Panc1 (cell line): ENCODE data around the gene ASCL3. TPM values are rescaled to one million over a fixed set of nuclear protein-coding genes. Genes with fewer than 3 reads are reported as not detected.

Experiments
- ATAC-seq: fragments of 200-7000 bp; cut with Tn5 transposase; 2 replicates; pipeline ENCODE4 v1.9.1; 2020; ENCODE audit warnings: mild to moderate bottlenecking, moderate library complexity
- BruUV-seq: library from RNA; stranded (reverse); fragments of 400-500 nt; replicated peaks from 2 replicates; lab custom pipeline; 2021; lab: Mats Ljungman, UMichigan
- CTCF ChIA-PET: fragments of 300-600 bp; sonication (Branson Sonifier 250); formaldehyde crosslinking; loops from one replicate; lab custom pipeline; 2022; ENCODE audit warnings: antibody characterized with exemption; lab: Charles Lee
- POLR2A ChIA-PET: fragments of 300-600 bp; sonication (Branson Sonifier 250); formaldehyde crosslinking; loops from one replicate; lab custom pipeline; 2022; ENCODE audit warnings: antibody characterized with exemption; lab: Charles Lee
- DNase-seq: peaks from one replicate; pipeline ENCODE4 v3.0.0-alpha.2; 2010; ENCODE audit warnings: low read depth, low spot score
- H3K27ac ChIP-seq: 2 replicates; pipeline ENCODE4 v1.5.1; 2011; ENCODE audit warnings: mild to moderate bottlenecking, low read length, inconsistent platforms
- H3K27me3 ChIP-seq: fragments of 200-500 bp; sonication (Bioruptor generic); 2 replicates; pipeline ENCODE4 v1.6.0; 2014; ENCODE audit warnings: low read length, inconsistent platforms; ENCODE audit not compliant: control insufficient read depth, insufficient read depth
- H3K36me3 ChIP-seq: fragments of 200-500 bp; sonication (Bioruptor generic); 2 replicates; pipeline ENCODE4 v1.5.1; 2014; ENCODE audit warnings: inconsistent platforms, mild to moderate bottlenecking, low read length, moderate library complexity; ENCODE audit not compliant: control insufficient read depth, insufficient read depth
- H3K4me1 ChIP-seq: 2 replicates; pipeline ENCODE4 v1.5.1; 2011; ENCODE audit warnings: inconsistent platforms, mild to moderate bottlenecking, low read length, moderate library complexity; ENCODE audit not compliant: control insufficient read depth, insufficient read depth
- H3K4me3 ChIP-seq, 2 experiments: 2 replicates each; pipeline ENCODE4 v1.5.1; 2011 to 2012; ENCODE audit warnings: low read depth in 2 of 2, low read length in 2 of 2, mild to moderate bottlenecking in 2 of 2, inconsistent platforms in 1 of 2, moderate library complexity in 1 of 2
- H3K9me3 ChIP-seq: fragments of 200-500 bp; sonication (Bioruptor generic); 2 replicates; pipeline ENCODE4 v1.5.1; 2014; ENCODE audit warnings: low read depth, mild to moderate bottlenecking, inconsistent platforms, low read length, moderate library complexity; ENCODE audit not compliant: control insufficient read depth, insufficient read depth
- POLR2AphosphoS5 ChIP-seq: IDR thresholded peaks from 2 replicates; pipeline ENCODE4 v1.6.1; 2012; ENCODE audit warnings: mild to moderate bottlenecking, low read depth, low read length, moderate library complexity
- SIN3A ChIP-seq: IDR thresholded peaks from 2 replicates; pipeline ENCODE4 v1.6.1; 2012; ENCODE audit warnings: low read depth, mild to moderate bottlenecking, low read length, moderate library complexity, borderline replicate concordance; ENCODE audit not compliant: insufficient read depth
- TCF7L2 ChIP-seq: IDR thresholded peaks from 2 replicates; pipeline ENCODE4 v1.6.1; 2011; ENCODE audit warnings: mild to moderate bottlenecking, low read depth, low read length, inconsistent platforms
- in situ Hi-C: cut with HindIII; loops from 2 replicates; pipeline ENCODE4 v1.10.0; 2016; ENCODE audit warnings: low sequenced_read_pairs, low pct_unique_long_range_greater_than_20kb
- intact Hi-C: fragments of 100-400 bp; cut with micrococcal nuclease; formaldehyde crosslinking; loops from one replicate; pipeline ENCODE4 v1.10.0; 2022; ENCODE audit not compliant: unreplicated experiment
- total RNA-seq: library from RNA; stranded (reverse); gene quantifications from one replicate; pipeline ENCODE4 v1.2.1, GENCODE V29; 2021; ENCODE audit not compliant: unreplicated experiment
- TF ChIP-seq, protein P1 (sequence below): fragments of 450-650 bp; IDR thresholded peaks from 2 replicates; pipeline ENCODE4 v1.5.1; 2017; ENCODE audit warnings: mild to moderate bottlenecking

The ASCL3 gene
- total RNA-seq, 1 experiment from 2014 or later, result not detected

DNA sequence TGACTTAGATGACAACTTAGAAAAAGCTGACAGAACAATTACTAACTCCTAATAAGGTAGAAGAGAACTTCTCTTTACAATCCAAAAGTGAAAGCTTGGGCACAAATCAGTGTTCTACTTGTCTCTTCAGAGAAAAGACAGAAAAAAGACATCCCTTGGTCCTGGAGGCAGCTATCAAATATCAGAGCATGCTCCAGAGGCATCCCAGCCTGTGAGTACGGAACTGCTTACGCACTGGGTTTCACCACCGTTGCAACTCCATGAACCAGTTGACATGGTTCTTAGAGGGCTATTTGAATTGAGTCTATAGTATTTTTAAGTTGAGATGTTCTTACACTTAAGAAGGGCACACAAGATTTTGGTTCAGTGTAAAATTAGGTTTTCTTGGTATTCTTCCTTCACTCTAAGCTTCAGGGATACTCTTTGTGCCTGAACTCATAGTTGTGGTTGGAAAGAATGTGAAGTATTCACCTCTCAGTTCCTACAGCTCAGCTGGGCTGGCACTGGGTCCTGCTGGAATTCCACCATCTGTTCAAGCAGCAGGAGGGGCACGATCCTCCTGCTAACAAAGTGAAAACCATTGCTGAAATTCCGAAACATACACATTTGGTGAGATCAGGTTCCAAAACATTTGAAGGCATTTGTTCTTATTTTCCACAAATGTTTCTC is 25.5 kb downstream of the ASCL3 start:
- in situ Hi-C loops, result no loop called here
- H3K27me3 ChIP-seq, result no peaks in the 10 kb centered on the region
- ATAC-seq, result peak; percentile 84
- H3K27ac ChIP-seq, result peak overlapping the region; percentile 56
- POLR2A ChIA-PET, result interaction anchor here (0.6 kb wide), 1 partner anchor 134 kb away, joined by 4 read pairs; no protein-coding TSS in a partner anchor
- H3K4me1 ChIP-seq, result peaks cover 34% of the 10 kb centered on the region
- no peak for TF ChIP-seq SIN3A
- TF ChIP-seq, protein P1, sequence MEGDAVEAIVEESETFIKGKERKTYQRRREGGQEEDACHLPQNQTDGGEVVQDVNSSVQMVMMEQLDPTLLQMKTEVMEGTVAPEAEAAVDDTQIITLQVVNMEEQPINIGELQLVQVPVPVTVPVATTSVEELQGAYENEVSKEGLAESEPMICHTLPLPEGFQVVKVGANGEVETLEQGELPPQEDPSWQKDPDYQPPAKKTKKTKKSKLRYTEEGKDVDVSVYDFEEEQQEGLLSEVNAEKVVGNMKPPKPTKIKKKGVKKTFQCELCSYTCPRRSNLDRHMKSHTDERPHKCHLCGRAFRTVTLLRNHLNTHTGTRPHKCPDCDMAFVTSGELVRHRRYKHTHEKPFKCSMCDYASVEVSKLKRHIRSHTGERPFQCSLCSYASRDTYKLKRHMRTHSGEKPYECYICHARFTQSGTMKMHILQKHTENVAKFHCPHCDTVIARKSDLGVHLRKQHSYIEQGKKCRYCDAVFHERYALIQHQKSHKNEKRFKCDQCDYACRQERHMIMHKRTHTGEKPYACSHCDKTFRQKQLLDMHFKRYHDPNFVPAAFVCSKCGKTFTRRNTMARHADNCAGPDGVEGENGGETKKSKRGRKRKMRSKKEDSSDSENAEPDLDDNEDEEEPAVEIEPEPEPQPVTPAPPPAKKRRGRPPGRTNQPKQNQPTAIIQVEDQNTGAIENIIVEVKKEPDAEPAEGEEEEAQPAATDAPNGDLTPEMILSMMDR, result no peak
- TF ChIP-seq POLR2AphosphoS5, result peak; percentile 54; the same call in 1 of the 2 replicates
- intact Hi-C loops, result no loop called here
- H3K36me3 ChIP-seq, result peaks cover 22% of the 10 kb centered on the region
- no peak for DNase-seq
- no TSS peak for BruUV-seq
- CTCF ChIA-PET, result interaction anchor here (0.9 to 1.0 kb wide), 2 partner anchors 42 to 220 kb away, joined by 3 to 4 read pairs; no protein-coding TSS in a partner anchor
- H3K4me3 ChIP-seq, result no peak overlapping the region
- H3K9me3 ChIP-seq, result no peaks in the 10 kb centered on the region

- ChIA-PET POLR2A (interaction anchor here (0.6 kb wide), 1 partner anchor 327 kb away, joined by 3 read pairs; no protein-coding TSS in a partner anchor), CTCF (interaction anchor here (0.6 to 2.7 kb wide), 5 partner anchors 19 to 236 kb away, joined by 3 to 43 read pairs (median 3); no protein-coding TSS in a partner anchor)
- TF ChIP-seq TCF7L2, result no peak
- TF ChIP-seq, protein P1, result peak; percentile 44; the same call in 1 of the 2 replicates
- DNase-seq, result no peak
- Histone ChIP-seq H3K27ac (no peak overlapping the region), H3K27me3 (no peaks in the 10 kb centered on the region), H3K4me3 (no peak overlapping the region), H3K36me3 (peaks cover 22% of the 10 kb centered on the region), H3K4me1 (peaks cover 40% of the 10 kb centered on the region), H3K9me3 (no peaks in the 10 kb centered on the region)
- BruUV-seq, result no TSS peak
- in situ Hi-C loops (no loop called here), intact Hi-C loops (loop anchor here (1.0 to 5.0 kb wide), 2 partner anchors 45 to 223 kb away; no protein-coding TSS in a partner anchor)
- no peak for ATAC-seq
Measured at GRCh38 chr11:8914661-8915018, 28.2 kb downstream of the ASCL3 start.

GRCh38 chr11:8913961-8914660 is 28.7 kb downstream of the ASCL3 start:
- ATAC-seq (no peak), DNase-seq (no peak)
- Histone ChIP-seq H3K4me1 (peaks cover 44% of the 10 kb centered on the region), H3K4me3 (no peak overlapping the region), H3K27ac (peak overlapping the region; percentile 29), H3K9me3 (no peaks in the 10 kb centered on the region), H3K27me3 (no peaks in the 10 kb centered on the region), H3K36me3 (peaks cover 22% of the 10 kb centered on the region)
- TSS peak; percentile 9 for BruUV-seq
- TF ChIP-seq, protein P1, result peak; percentile 97
- TF ChIP-seq SIN3A, result no peak
- ChIA-PET POLR2A (no interaction called here), CTCF (interaction anchor here (0.6 to 2.7 kb wide), 4 partner anchors 20 to 225 kb away, joined by 3 to 43 read pairs (median 12); no protein-coding TSS in a partner anchor)
- intact Hi-C loops (loop anchor here (1.0 to 5.0 kb wide), 2 partner anchors 45 to 223 kb away; no protein-coding TSS in a partner anchor), in situ Hi-C loops (no loop called here)
